Gastrocnemius medialis (tissue), 4 donors: Measurements from ENCODE around the gene ZMAT3. TPM values are rescaled to one million over a fixed set of nuclear protein-coding genes. Genes with fewer than 3 reads are reported as not detected.
"Not testable (repeated sequence)": the region's sequence is repeated elsewhere in the genome, so short reads cannot be mapped to it uniquely, and the experiment has no call there.

ENCODE experiments used
- ATAC-seq, 2 donors: fragments of 150-250 bp; one replicate each; pipeline ENCODE4 v1.9.1; 2016
- DNase-seq, 2 donors: peaks; one replicate each; pipeline ENCODE4 v3.0.0-alpha.2; 2019
- H3K27ac ChIP-seq, 4 donors: fragments of 200-600 bp; sonication (generic); 1 replicate in 1 of 4; 2 replicates in 3 of 4; pipeline ENCODE4 v1.5.1; 2016 to 2018; ENCODE audit warnings: mild to moderate bottlenecking in 2 of 4, moderate library complexity in 1 of 4
- H3K27me3 ChIP-seq, 3 donors: fragments of 200-600 bp; sonication (generic) in 2 of 3; 1 replicate in 1 of 3; 2 replicates in 2 of 3; pipeline versions ENCODE4 v1.5.1 to v1.6.0; 2016 to 2019; ENCODE audit warnings: mild to moderate bottlenecking in 1 of 3, moderate library complexity in 1 of 3
- H3K36me3 ChIP-seq, 2 donors: fragments of 200-600 bp; sonication (generic) in 1 of 2; one replicate each; pipeline ENCODE4 v1.5.1; 2017 to 2018
- H3K4me1 ChIP-seq, 2 donors: fragments of 200-600 bp; sonication (generic) in 1 of 2; one replicate each; pipeline ENCODE4 v1.5.1; 2016 to 2017; ENCODE audit warnings: mild to moderate bottlenecking in 2 of 2
- H3K4me3 ChIP-seq, 4 donors: fragments of 200-600 bp; sonication (generic) in 3 of 4; 1 replicate in 1 of 4; 2 replicates in 3 of 4; pipeline ENCODE4 v1.5.1; 2016 to 2019; ENCODE audit warnings: mild to moderate bottlenecking in 2 of 4
- H3K9me3 ChIP-seq, 3 donors: fragments of 200-600 bp; sonication (generic) in 2 of 3; 1 replicate in 1 of 3; 2 replicates in 2 of 3; pipeline ENCODE4 v1.5.1; 2016 to 2019
- CTCF ChIP-seq, 5 experiments: fragments of 450-650 bp in 3 of 5; fragments of 200-600 bp in 2 of 5; sonication (generic) in 2 of 5; IDR thresholded peaks in 4 of 5; conservative IDR thresholded peaks in 1 of 5; 1 replicate in 4 of 5; 2 replicates in 1 of 5; pipeline ENCODE4 v1.5.1; 2016 to 2019; ENCODE audit warnings: antibody characterized with exemption in 5 of 5, mild to moderate bottlenecking in 3 of 5, moderate library complexity in 3 of 5
- POLR2A ChIP-seq, 2 donors: fragments of 450-650 bp; IDR thresholded peaks; one replicate each; pipeline ENCODE4 v1.6.1; 2017; ENCODE audit warnings: antibody characterized with exemption in 2 of 2, mild to moderate bottlenecking in 2 of 2, moderate library complexity in 2 of 2
- in situ Hi-C, 4 donors: fragments of 200-750 bp; cut with MboI; loops; one replicate each; pipeline versions ENCODE4 v1.15.0 to v1.8.0; 2017; ENCODE audit warnings: low sequenced_read_pairs in 4 of 4
- intact Hi-C: fragments of 100-400 bp; cut with DNase I; formaldehyde crosslinking; loops from one replicate; pipeline ENCODE4 v1.15.1; 2023; ENCODE audit warnings: low total_unique reads
- total RNA-seq, 4 donors: library from RNA; depleted of rRNA; stranded (reverse); fragments of >200 nt; gene quantifications; one replicate each; pipeline versions ENCODE4 v1.1.0 to v1.2.3, GENCODE V29; 2016

The ZMAT3 gene
- total RNA-seq, 4 donors from 2014 or later, result 3.8 to 9.7 (median 7.3) TPM

GRCh38 chr3:179038216-179038898 lies 33.3 kb downstream of the ZMAT3 start:
- ATAC-seq (no peak), DNase-seq (no peak)
- TF ChIP-seq POLR2A (IDR thresholded peaks at IDR 0.05), result no peak
- no peak for TF ChIP-seq CTCF (IDR thresholded peaks at IDR 0.05 in 4 of 5, conservative IDR thresholded peaks at IDR 0.05 in 1 of 5)
- Histone ChIP-seq H3K4me1 (peaks cover 4 to 10% of the 10 kb centered on the region in 2 donors), H3K27ac (no peak overlapping the region), H3K27me3 (no peaks in the 10 kb centered on the region), H3K9me3 (no peaks in the 10 kb centered on the region), H3K4me3 (no peak overlapping the region), H3K36me3 (no peaks in the 10 kb centered on the region)
- in situ Hi-C loops (no loop called here), intact Hi-C loops (no loop called here)

DNA sequence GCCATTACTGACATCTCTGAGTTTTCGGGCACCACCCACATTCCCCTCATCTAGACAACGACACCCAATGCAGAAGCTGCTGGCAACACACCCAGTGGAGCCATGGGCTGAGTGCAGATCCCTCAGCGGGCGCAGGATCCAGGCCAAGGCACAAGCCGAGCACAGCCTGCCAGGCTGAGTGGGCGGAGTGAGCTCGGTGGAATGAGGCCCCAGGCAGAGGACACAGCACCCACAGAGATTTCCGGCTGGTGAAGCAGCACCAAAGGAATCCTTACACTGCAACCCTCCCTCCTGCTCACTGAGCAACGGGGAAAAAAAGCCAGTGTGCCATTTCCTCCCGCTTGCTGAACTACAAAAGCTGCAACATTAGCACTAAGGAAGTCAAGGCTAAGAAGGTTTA lies 34.3 kb downstream of the ZMAT3 start:
- Histone ChIP-seq H3K9me3 (no peaks in the 10 kb centered on the region), H3K27ac (no peak overlapping the region), H3K27me3 (no peaks in the 10 kb centered on the region), H3K4me1 (peaks cover 4 to 10% of the 10 kb centered on the region in 2 donors), H3K36me3 (no peaks in the 10 kb centered on the region), H3K4me3 (no peak overlapping the region)
- in situ Hi-C loops, result no loop called here
- ATAC-seq (no peak), DNase-seq (no peak)
- no peak for TF ChIP-seq CTCF (IDR thresholded peaks at IDR 0.05 in 4 of 5, conservative IDR thresholded peaks at IDR 0.05 in 1 of 5)
- TF ChIP-seq POLR2A (IDR thresholded peaks at IDR 0.05), result no peak
- intact Hi-C loops, result no loop called here

GRCh38 chr3:179036626-179037300 lies 34.8 kb downstream of the ZMAT3 start:
- H3K9me3 ChIP-seq, result no peaks in the 10 kb centered on the region
- ATAC-seq (no peak), DNase-seq (no peak)
- no peaks in the 10 kb centered on the region for H3K36me3 ChIP-seq
- H3K4me3 ChIP-seq, result no peak overlapping the region
- H3K4me1 ChIP-seq, result peaks cover 4 to 10% of the 10 kb centered on the region in 2 donors
- TF ChIP-seq CTCF (IDR thresholded peaks at IDR 0.05 in 4 of 5, conservative IDR thresholded peaks at IDR 0.05 in 1 of 5), result no peak
- TF ChIP-seq POLR2A (IDR thresholded peaks at IDR 0.05), result no peak
- H3K27me3 ChIP-seq, result no peaks in the 10 kb centered on the region
- in situ Hi-C loops, result no loop called here
- H3K27ac ChIP-seq, result no peak overlapping the region
- intact Hi-C loops, result no loop called here

DNA sequence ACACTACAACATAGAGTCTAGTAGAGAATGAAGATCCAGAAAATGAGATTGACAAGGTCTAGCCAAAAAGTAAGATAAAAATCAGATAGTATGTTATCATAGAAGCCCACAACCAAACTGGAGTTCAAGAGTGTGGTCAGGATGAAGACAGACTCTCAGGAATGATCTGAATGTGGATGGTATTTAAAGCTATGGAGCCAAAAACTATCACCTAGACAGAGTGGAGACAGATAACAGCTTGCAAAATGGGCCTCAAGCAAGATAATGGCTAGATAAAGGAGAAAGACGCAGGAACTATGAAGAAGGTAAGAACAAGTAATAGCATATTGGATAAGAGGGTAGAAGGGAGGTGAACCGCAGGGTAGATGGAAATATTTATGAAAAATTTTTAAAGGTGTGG lies 35.4 kb downstream of the ZMAT3 start:
- intact Hi-C loops (no loop called here), in situ Hi-C loops (no loop called here)
- Histone ChIP-seq H3K4me3 (no peak overlapping the region), H3K9me3 (no peaks in the 10 kb centered on the region), H3K36me3 (no peaks in the 10 kb centered on the region), H3K4me1 (peaks cover 4 to 10% of the 10 kb centered on the region in 2 donors), H3K27me3 (no peaks in the 10 kb centered on the region), H3K27ac (no peak overlapping the region)
- DNase-seq, result no peak
- ATAC-seq, result no peak
- TF ChIP-seq POLR2A (IDR thresholded peaks at IDR 0.05), result no peak

DNA sequence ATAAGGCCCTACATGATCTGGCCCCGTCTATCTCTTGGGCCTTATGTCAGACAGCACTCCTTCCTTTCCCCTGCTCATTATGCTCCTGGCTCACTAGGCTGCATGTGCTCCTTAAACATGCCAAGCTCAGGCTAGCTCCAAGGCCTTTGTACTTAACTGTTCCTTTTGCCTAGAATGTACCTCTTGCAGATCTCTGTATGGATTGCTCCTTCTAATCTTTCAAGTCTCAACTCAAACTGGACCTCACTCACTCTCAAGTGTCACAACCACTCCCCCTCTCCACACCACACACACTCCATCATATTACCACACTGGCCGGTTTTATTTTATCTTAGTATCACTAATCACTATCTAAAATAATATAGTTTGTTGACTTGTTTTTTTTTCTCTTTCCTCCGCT lies 36.4 kb downstream of the ZMAT3 start:
- Histone ChIP-seq H3K27ac (no peak overlapping the region), H3K27me3 (no peaks in the 10 kb centered on the region), H3K36me3 (no peaks in the 10 kb centered on the region), H3K9me3 (no peaks in the 10 kb centered on the region), H3K4me3 (no peak overlapping the region), H3K4me1 (peaks cover 4 to 10% of the 10 kb centered on the region in 2 donors)
- in situ Hi-C loops (no loop called here), intact Hi-C loops (no loop called here)
- TF ChIP-seq POLR2A (IDR thresholded peaks at IDR 0.05), result no peak
- TF ChIP-seq CTCF (IDR thresholded peaks at IDR 0.05 in 4 of 5, conservative IDR thresholded peaks at IDR 0.05 in 1 of 5), result no peak
- ATAC-seq (no peak), DNase-seq (no peak)

- ATAC-seq, H3K9me3 ChIP-seq, in situ Hi-C loops, H3K4me1 ChIP-seq, H3K27ac ChIP-seq, H3K36me3 ChIP-seq, DNase-seq, H3K27me3 ChIP-seq, intact Hi-C loops, H3K4me3 ChIP-seq: not testable (repeated sequence)
These were observed 38.3 kb downstream of the ZMAT3 start for GRCh38 chr3:179033304-179033657.

DNA sequence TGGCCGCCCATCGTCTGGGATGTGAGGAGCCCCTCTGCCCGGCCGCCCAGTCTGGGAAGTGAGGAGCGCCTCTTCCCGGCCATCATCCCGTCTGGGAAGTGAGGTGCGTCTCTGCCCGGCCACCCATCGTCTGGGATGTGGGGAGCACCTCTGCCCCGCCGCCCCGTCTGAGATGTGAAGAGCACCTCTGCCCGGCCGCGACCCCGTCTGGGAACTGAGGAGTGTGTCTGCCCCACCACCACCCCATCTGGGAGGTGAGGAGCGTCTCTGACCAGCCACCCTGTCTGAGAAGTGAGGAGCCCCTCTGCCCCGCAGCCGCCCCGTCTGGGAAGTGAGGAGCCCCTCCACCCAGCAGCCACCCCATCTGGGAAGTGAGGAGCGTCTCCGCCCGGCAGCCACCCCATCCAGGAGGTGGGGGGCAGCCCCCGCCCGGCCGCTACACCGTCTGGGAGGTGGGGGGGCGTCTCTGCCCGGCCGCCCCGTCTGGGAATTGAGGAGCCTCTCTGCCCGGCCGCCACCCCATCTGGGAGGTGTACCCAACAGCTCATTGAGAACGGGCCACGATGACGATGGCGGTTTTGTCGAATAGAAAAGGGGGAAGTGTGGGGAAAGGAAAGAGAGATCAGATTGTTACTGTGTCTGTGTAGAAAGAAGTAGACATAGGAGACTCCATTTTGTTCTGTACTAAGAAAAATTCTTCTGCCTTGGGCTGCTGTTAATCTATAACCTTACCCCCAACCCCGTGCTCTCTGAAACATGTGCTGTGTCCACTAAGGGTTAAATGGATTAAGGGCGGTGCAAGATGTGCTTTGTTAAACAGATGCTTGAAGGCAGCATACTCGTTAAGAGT lies 38.9 kb downstream of the ZMAT3 start:
- H3K9me3 ChIP-seq, in situ Hi-C loops, H3K4me3 ChIP-seq: not testable (repeated sequence)

More for the DNA sequence above, 38.9 kb downstream of the ZMAT3 start:
- intact Hi-C loops, ATAC-seq, H3K27me3 ChIP-seq, H3K4me1 ChIP-seq, H3K27ac ChIP-seq, DNase-seq, H3K36me3 ChIP-seq: not testable (repeated sequence)
